ENCODE results near the gene R3HDML. TPM values are rescaled to one million over a fixed set of nuclear protein-coding genes. Genes with fewer than 3 reads are reported as not detected.

Gene R3HDML
- total and polyA plus RNA-seq, 2 of the 13 experiments (the other 11 are each of a cell fraction or from before 2014, with no cell fraction given) = not detected

DNA sequence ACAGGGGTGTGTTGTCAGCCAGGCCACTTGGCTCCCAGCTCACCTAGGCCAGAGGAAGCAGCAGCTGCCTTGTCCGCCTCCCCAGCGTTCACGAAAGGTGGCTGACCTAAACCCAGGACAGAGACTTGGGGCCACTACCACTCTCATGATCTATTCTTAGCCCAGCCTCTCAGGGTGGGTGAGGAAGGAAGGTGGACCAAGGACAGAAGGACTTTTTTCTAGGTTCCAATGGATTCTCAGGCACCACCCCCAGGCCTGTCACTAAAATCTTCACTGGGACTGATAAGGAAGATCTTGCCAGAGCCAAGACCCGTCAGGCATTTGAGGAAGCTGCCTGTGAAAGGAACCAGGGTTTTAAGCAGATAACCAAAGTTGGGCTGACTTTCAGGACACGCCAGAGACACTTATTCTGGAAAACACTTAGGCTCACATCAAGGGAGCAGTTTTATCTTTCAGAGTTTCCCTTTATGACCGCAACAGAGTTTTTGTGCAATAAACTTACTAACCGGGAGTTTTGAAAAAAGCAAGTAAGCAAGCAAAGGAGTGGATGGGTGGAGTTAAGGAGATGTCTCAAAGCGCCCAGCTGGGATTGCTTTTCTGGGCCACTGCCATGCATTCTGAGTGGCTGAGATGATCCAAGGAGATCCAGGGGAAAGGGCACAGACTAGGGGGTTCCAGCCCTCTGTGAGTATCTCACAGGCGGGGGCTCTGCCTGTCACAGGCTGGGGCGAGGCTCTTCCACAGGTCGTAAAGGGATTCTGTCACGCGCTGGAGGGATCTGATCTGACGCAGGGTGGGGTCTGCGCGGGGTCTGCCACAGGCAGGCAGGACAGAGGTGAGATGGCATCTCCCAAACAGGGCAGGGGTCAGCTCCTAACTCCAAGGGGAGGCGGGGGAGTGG lies 26.8 kb upstream of the R3HDML start (continued):
- TF ChIP-seq, protein P1, sequence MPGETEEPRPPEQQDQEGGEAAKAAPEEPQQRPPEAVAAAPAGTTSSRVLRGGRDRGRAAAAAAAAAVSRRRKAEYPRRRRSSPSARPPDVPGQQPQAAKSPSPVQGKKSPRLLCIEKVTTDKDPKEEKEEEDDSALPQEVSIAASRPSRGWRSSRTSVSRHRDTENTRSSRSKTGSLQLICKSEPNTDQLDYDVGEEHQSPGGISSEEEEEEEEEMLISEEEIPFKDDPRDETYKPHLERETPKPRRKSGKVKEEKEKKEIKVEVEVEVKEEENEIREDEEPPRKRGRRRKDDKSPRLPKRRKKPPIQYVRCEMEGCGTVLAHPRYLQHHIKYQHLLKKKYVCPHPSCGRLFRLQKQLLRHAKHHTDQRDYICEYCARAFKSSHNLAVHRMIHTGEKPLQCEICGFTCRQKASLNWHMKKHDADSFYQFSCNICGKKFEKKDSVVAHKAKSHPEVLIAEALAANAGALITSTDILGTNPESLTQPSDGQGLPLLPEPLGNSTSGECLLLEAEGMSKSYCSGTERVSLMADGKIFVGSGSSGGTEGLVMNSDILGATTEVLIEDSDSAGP (CRISPR knock-in tag; IDR thresholded peaks at IDR 0.05; ENCODE audit: borderline replicate concordance) = no peak
- no peak for TF ChIP-seq TGIF2 (CRISPR knock-in tag; IDR thresholded peaks at IDR 0.05)
- TF ChIP-seq ZNF589 (CRISPR knock-in tag; conservative IDR thresholded peaks at IDR 0.05) = 0 out of 2 replicates have a peak, but pooled peaks have one; percentile 23
- TF ChIP-seq NFKB2 (CRISPR knock-in tag; IDR thresholded peaks at IDR 0.05; ENCODE audit: borderline replicate concordance) = 0 out of 2 replicates have a peak, but pooled peaks have one; percentile 31
- no peak for TF ChIP-seq ZNF496 (CRISPR knock-in tag; IDR thresholded peaks at IDR 0.05; ENCODE audit: insufficient replicate concordance)
- TF ChIP-seq ZBTB1 (CRISPR knock-in tag; IDR thresholded peaks at IDR 0.05; ENCODE audit: borderline replicate concordance) = no peak
- no peak for TF ChIP-seq PITX1 (CRISPR knock-in tag; IDR thresholded peaks at IDR 0.05)
- TF ChIP-seq SRSF4 (IDR thresholded peaks at IDR 0.05; ENCODE audit: low read depth, low read length, poor library complexity, severe bottlenecking) = no peak
- no peak for TF ChIP-seq ZNF20 (CRISPR knock-in tag; IDR thresholded peaks at IDR 0.05)
- TF ChIP-seq KDM3A (CRISPR knock-in tag; IDR thresholded peaks at IDR 0.05; ENCODE audit: low read depth) = no peak
- no peak for TF ChIP-seq ZNF160 (CRISPR knock-in tag; IDR thresholded peaks at IDR 0.05)
- TF ChIP-seq ZNF354B (CRISPR knock-in tag; IDR thresholded peaks at IDR 0.05) = no peak
- no peak for TF ChIP-seq U2AF2 (IDR thresholded peaks at IDR 0.05; ENCODE audit: low read depth, low read length)
- TF ChIP-seq THYN1 (CRISPR knock-in tag; IDR thresholded peaks at IDR 0.05; ENCODE audit: borderline replicate concordance, low read depth) = no peak
- no peak for TF ChIP-seq SIN3B (IDR thresholded peaks at IDR 0.05; ENCODE audit: low read length)
- no peak for TF ChIP-seq ZNF746 (CRISPR knock-in tag; IDR thresholded peaks at IDR 0.05)
- no peak for TF ChIP-seq ZNF557 (CRISPR knock-in tag; IDR thresholded peaks at IDR 0.05)
- TF ChIP-seq ZNF558 (CRISPR knock-in tag; IDR thresholded peaks at IDR 0.05; ENCODE audit: borderline replicate concordance) = no peak
- TF ChIP-seq, protein P2, sequence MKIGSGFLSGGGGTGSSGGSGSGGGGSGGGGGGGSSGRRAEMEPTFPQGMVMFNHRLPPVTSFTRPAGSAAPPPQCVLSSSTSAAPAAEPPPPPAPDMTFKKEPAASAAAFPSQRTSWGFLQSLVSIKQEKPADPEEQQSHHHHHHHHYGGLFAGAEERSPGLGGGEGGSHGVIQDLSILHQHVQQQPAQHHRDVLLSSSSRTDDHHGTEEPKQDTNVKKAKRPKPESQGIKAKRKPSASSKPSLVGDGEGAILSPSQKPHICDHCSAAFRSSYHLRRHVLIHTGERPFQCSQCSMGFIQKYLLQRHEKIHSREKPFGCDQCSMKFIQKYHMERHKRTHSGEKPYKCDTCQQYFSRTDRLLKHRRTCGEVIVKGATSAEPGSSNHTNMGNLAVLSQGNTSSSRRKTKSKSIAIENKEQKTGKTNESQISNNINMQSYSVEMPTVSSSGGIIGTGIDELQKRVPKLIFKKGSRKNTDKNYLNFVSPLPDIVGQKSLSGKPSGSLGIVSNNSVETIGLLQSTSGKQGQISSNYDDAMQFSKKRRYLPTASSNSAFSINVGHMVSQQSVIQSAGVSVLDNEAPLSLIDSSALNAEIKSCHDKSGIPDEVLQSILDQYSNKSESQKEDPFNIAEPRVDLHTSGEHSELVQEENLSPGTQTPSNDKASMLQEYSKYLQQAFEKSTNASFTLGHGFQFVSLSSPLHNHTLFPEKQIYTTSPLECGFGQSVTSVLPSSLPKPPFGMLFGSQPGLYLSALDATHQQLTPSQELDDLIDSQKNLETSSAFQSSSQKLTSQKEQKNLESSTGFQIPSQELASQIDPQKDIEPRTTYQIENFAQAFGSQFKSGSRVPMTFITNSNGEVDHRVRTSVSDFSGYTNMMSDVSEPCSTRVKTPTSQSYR (CRISPR knock-in tag; IDR thresholded peaks at IDR 0.05; ENCODE audit: borderline replicate concordance) = no peak
- TF ChIP-seq, protein P3, sequence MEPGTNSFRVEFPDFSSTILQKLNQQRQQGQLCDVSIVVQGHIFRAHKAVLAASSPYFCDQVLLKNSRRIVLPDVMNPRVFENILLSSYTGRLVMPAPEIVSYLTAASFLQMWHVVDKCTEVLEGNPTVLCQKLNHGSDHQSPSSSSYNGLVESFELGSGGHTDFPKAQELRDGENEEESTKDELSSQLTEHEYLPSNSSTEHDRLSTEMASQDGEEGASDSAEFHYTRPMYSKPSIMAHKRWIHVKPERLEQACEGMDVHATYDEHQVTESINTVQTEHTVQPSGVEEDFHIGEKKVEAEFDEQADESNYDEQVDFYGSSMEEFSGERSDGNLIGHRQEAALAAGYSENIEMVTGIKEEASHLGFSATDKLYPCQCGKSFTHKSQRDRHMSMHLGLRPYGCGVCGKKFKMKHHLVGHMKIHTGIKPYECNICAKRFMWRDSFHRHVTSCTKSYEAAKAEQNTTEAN (CRISPR knock-in tag; conservative IDR thresholded peaks at IDR 0.05) = no peak
- TF ChIP-seq RAD21 (CRISPR knock-in tag; IDR thresholded peaks at IDR 0.05) = no peak

Data from HepG2 (cell line).